Right cardiac atrium (tissue), 5 donors: ENCODE measurements around the gene RSAD1. TPM values are rescaled to one million over a fixed set of nuclear protein-coding genes. Genes with fewer than 3 reads are reported as not detected.

ENCODE experiments used
- ATAC-seq, 2 donors: fragments of 200-7000 bp; cut with Tn5 transposase; one replicate each; pipeline versions ENCODE4 v1.8.0 to v1.9.1; 2020; ENCODE audit warnings: moderate library complexity in 2 of 2, mild to moderate bottlenecking in 1 of 2
- DNase-seq, 3 donors: peaks; one replicate each; pipeline ENCODE4 v3.0.0-alpha.2; 2020
- H3K27ac ChIP-seq: one replicate; pipeline ENCODE4 v1.5.1; 2013; ENCODE audit warnings: mild to moderate bottlenecking, low read length, control low read depth, moderate library complexity
- H3K27me3 ChIP-seq: one replicate; pipeline ENCODE4 v1.6.1; 2013; ENCODE audit not compliant: control insufficient read depth, insufficient read depth
- H3K4me1 ChIP-seq: one replicate; pipeline ENCODE4 v1.6.1; 2013; ENCODE audit warnings: low read length; ENCODE audit not compliant: control insufficient read depth, insufficient read depth
- H3K4me3 ChIP-seq: one replicate; pipeline ENCODE4 v1.5.1; 2013; ENCODE audit warnings: low read length, control low read depth
- H3K9me3 ChIP-seq: one replicate; pipeline ENCODE4 v1.6.1; 2013; ENCODE audit warnings: low read length; ENCODE audit not compliant: control insufficient read depth
- WGBS: extraction: QIAGEN DNeasy Blood & Tissue Kit; methylation state at CpG from one replicate; pipeline ENCODE4 v1.1.7; 2013; 5-methylcytosine and 5-hydroxymethylcytosine counted together
- intact Hi-C, 4 donors: fragments of 100-400 bp; cut with DNase I; formaldehyde crosslinking; loops; one replicate each; pipeline versions ENCODE4 v1.11.0 to v1.14.0; 2022 to 2023
- polyA plus RNA-seq: library from polyadenylated mRNA; stranded (reverse); fragments of 200-250 nt; gene quantifications from one replicate; pipeline ENCODE4 v1.2.3, GENCODE V29; 2013
- total RNA-seq, 4 donors: library from RNA; stranded (reverse); fragmentation: NEBNext Ultra II Directional; extraction: Animal tissue kit (Norgen Biotek cat#: 25700); gene quantifications; one replicate each; pipeline ENCODE4 v1.2.1, GENCODE V29; 2021
- donor health status: healthy with polysubstance abuse.
- donor health status: DM: no; HTN: yes; CAD: no.
- donor health status: DM: no; HTN: no; CAD: no.
- donor health status: DM: no; HTN: yes; CAD: no; lungs with severe emphysema.
- donor health status: DM: yes; HTN: yes; CAD: no.

Gene RSAD1
- total and polyA plus RNA-seq, 5 donors, result 23.9 to 38.5 (median 28.8) TPM

DNA sequence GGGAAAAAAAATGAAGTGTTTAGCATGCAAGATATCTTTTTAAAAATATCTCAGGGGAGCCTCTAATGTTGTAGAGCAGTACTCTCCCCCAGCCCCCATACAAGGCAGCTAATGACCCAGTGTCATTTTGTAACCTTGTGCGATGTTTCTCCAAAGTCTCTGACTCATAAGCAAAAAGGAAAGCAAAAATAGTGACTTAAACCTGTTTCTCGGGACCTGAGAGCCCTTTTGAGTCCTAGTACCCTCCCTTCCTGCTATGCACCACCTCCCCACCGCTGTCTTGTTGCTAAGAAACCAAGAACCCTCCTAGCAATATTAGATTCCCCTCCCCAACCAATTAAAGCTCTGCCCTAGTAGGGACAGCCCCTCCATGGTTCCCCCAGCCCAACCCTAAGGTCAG lies 32.4 kb downstream of the RSAD1 start:
- Histone ChIP-seq H3K27ac (no peak overlapping the region), H3K27me3 (no peaks in the 10 kb centered on the region), H3K4me1 (no peaks in the 10 kb centered on the region), H3K9me3 (no peaks in the 10 kb centered on the region), H3K4me3 (no peak overlapping the region)
- ATAC-seq, result no peak
- 34% methylated on average over 3 of the region's 3 CpGs for WGBS
- intact Hi-C loops, result no loop called here
- no peak for DNase-seq

DNA sequence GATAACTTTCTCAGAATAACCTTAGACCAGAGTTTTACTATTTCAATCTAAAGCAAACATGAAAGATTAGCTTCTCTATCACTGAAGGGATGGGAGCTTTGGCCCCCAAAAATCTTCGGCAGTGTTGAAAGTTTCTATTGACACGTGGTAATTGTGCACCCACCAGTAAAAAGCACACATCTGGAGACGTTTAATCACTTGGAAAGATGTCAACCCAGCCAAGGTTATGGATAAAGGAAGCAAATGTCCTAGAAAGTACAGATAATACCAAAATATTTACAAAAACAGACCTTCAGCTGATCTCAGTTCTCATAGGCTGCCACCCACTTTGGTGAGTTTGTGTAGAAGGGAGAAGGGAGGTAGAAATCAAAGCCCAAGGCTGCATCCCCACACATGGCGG lies 34.8 kb downstream of the RSAD1 start:
- no peak for DNase-seq
- WGBS, result 61% methylated on average over 4 of the region's 4 CpGs
- intact Hi-C loops, result no loop called here
- Histone ChIP-seq H3K27me3 (no peaks in the 10 kb centered on the region), H3K4me3 (no peak overlapping the region), H3K9me3 (no peaks in the 10 kb centered on the region), H3K4me1 (no peaks in the 10 kb centered on the region), H3K27ac (no peak overlapping the region)
- ATAC-seq, result no peak

DNA sequence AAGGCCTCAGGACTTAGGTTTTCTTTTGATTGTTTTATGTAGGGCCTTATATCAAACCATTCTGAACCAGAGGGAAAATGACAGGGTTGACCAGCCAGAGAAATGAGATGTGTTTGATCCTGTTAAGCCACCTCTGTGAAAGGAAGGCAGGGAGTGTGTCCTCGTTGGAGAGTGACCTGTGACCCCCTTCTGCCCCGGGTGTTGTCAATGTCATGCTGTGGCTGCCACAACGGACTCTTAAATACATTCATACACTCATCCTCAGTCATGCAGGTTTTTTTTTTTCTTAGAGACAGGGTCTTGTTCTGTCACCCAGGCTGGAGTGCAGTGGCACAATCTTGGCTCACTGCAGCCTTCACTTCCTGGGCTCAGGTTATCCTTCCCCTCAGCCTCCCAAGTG lies 35.7 kb downstream of the RSAD1 start:
- ATAC-seq (no peak), DNase-seq (no peak)
- intact Hi-C loops, result no loop called here
- H3K4me3 ChIP-seq, result no peak overlapping the region
- H3K4me1 ChIP-seq, result no peaks in the 10 kb centered on the region
- no peak overlapping the region for H3K27ac ChIP-seq
- WGBS, result 65% methylated on average over 3 of the region's 3 CpGs
- H3K27me3 ChIP-seq, result no peaks in the 10 kb centered on the region
- H3K9me3 ChIP-seq, result no peaks in the 10 kb centered on the region

DNA sequence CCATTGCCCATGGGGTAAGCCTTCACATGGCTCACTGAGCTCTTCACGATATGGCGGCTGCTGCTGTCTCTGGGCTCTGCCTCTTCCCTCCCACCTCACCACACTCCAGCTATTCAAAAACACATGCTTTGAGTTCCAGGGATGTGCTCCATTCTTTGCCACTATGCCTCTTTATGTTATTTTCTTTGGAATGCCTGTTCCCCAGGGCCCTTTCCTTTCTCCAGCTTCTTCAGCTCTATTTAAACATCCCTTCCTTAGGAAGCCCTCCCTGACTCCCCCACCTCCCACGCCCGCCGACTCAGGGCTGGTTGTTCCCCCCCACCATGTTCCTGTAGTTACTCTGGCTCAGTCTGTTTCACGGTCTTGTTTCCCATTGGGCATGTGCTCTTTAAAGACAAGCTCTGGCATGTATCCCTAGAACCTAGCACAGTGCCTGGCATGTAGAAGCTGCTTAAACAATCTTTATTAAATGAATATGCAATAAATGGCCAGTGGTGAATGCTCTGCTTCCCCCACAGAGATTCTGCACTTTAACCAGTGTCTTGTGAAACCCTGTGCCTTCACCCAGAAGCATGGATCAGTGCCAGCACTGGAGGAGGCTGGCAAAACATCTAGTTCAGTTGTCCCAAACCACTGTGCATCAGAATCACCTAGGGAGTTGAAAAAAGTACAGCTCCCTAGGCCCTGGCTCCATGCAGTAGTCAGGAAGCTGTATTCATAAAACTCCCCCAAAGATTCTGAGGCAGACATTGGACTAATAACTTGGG lies 36.5 kb downstream of the RSAD1 start:
- no peaks in the 10 kb centered on the region for H3K9me3 ChIP-seq
- no peaks in the 10 kb centered on the region for H3K4me1 ChIP-seq
- no peaks in the 10 kb centered on the region for H3K27me3 ChIP-seq
- WGBS, result 56% methylated on average over 6 of the region's 6 CpGs
- peak overlapping the region; percentile 21 for H3K27ac ChIP-seq
- DNase-seq (peak; percentile 47 to 79 (median 65)), ATAC-seq (peak; percentile 27 to 66)
- H3K4me3 ChIP-seq, result no peak overlapping the region
- intact Hi-C loops, result no loop called here

DNA sequence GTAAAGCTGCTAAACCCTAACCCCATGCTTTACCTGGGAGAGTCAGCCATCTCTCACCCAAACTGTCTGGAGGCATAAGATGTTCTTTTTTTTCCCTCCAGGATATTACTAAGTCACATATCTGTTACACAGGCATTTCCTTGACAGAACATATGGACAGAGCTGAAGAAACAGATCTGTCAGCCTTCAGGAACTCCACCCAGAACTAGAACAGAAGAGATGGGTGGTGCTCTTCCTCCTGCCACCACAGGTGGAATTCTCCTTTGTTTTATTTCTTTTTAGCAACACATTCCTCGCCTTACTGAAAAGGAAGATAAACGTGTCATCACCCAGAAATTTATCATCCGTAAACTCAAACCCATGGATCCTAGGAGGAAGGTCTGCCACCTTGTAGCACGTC lies 38.4 kb downstream of the RSAD1 start:
- no peaks in the 10 kb centered on the region for H3K27me3 ChIP-seq
- intact Hi-C loops, result no loop called here
- H3K27ac ChIP-seq, result no peak overlapping the region
- peak in 1 of 2 donors; percentile 40 for ATAC-seq
- H3K4me1 ChIP-seq, result no peaks in the 10 kb centered on the region
- no peak overlapping the region for H3K4me3 ChIP-seq
- no peak for DNase-seq
- 72% methylated on average over 4 of the region's 4 CpGs for WGBS
- H3K9me3 ChIP-seq, result no peaks in the 10 kb centered on the region

DNA sequence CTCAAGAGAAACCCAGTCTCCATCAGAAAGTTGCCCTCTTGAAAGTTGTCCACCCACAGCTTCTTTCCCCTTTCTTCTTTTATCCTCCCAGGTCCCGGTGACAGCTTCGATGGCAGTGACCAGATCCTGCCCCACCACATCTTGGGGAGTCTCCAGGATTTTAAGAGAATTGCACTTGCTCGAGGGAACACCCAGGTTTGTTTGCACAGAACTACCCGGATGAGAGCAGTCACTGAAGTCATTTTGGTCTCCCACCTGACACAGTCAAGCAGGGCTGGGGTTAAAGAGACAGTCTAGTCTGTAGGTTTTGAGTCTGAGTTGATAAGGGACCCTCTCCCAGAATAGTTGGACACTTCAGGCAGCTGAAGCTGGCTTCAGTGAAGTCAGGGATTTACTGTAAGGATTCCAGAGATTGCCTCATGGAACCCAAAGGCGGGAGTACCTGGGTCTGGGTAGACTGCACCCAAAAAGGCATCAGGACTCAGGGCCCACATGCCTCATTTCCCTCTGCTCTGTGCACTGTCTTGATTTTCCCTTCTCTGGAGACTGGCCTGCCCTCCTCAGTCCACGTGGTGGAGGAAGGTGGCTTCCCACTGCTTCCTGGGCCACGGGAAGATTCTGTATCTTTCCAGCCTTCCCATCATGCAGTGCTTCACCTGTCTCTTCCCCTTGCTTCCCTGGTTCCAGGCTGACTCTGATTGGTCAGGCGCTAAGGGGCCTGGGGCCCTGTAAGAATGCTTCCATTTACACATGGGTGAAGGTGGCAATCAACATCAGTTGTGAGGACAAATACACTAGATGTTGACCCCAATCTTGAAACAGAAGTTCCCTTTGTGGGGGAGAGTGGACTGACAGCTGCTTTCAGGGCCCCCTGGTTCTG lies 39.1 kb downstream of the RSAD1 start:
- no peaks in the 10 kb centered on the region for H3K4me1 ChIP-seq
- no peak for ATAC-seq

DNA sequence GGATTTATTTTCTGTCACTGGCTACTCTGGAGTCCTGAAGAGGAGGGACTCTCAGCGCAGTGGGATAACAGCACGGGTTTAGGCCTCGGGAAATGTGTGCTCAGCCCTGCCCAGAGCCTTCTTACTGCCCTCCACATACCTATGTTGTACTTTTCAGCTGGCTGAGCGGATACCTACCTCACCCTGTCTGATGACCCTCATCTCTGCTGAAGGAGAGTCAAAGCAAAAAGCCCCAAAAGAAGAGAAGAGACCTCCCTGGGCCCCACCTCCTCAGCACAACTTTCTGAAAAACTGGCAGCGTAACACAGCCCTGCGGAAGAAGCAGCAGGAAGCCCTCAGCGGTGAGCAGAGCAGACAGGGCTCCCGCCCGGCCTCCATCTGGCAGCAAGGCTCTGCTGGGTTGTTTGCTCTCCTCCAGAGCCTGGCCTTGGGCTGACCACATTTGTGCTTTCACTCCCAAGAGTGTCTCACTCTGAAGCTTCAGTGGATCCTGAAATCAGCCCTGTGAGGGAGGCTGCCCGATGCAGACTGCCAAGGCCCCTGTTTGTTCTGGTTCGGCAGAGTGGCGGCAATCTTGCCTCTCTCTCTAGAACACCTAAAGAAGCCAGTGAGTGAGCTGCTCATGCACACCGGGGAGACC lies 39.8 kb downstream of the RSAD1 start:
- intact Hi-C loops, result no loop called here

More for the DNA sequence above, 39.1 kb downstream of the RSAD1 start:
- no peak overlapping the region for H3K4me3 ChIP-seq
- H3K27ac ChIP-seq, result no peak overlapping the region
- H3K9me3 ChIP-seq, result no peaks in the 10 kb centered on the region
- no peaks in the 10 kb centered on the region for H3K27me3 ChIP-seq
- WGBS, result 82% methylated on average over 8 of the region's 8 CpGs
- DNase-seq, result no peak
- intact Hi-C loops, result no loop called here

DNA sequence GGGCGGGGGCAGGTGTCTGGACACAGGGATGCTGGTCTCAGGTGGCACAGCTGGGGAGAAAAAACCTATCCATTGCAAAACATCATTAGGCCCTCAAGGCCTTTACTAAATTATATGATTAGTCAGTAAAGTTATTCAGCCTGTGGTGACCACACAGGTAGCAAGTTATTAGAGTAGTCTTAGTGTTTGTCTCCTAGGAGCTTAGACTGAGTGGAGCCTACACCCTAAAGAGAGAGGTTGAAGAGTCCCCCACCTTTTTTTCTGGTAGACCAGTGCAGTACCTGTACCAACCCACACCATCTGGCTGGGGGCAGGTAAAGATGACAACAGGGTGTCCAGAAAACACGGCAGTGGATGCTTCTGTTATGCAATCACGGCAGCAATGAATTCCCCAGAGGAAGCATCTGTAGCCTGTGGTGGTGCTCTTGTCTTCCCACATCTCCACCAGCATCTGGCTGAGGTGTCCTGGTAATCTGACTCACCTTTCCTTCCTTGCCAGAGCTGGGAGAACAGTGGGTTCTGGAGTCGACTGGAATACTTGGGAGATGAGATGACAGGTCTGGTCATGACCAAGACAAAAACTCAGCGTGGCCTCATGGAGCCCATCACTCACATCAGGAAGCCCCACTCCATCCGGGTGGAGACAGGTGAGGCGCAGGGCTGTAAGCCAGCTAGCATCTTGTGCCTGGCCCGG lies 40.6 kb downstream of the RSAD1 start:
- H3K4me3 ChIP-seq, result no peak overlapping the region

More for the DNA sequence above, 39.8 kb downstream of the RSAD1 start:
- Histone ChIP-seq H3K9me3 (no peaks in the 10 kb centered on the region), H3K4me1 (no peaks in the 10 kb centered on the region), H3K4me3 (no peak overlapping the region), H3K27me3 (no peaks in the 10 kb centered on the region), H3K27ac (no peak overlapping the region)
- WGBS, result 74% methylated on average over 13 of the region's 13 CpGs
- ATAC-seq (no peak), DNase-seq (peak in 1 of 3 donors; percentile 35)

DNA sequence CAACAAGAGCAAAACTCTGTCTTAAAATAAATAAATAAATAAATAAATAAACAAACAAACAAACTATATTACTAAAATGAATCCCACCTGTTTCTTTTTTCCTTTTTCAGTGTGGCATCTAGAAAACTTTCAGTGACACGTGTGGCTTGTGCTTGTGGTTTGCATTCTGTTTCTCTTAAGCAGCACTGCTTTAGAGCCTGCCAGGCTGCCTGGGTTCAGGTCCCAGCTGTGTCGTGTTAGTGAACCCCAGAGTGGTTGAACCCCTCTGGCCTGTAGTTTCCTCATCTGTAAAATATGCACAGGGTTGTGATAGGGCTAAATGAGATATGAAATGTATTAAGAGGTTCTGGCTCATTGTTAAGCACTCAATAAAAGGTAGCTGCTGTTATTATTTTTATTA lies 41.8 kb downstream of the RSAD1 start:
- H3K4me1 ChIP-seq, result no peaks in the 10 kb centered on the region
- DNase-seq (peak in 1 of 3 donors; percentile 3), ATAC-seq (no peak)
- H3K4me3 ChIP-seq, result no peak overlapping the region
- intact Hi-C loops, result no loop called here
- WGBS, result 84% methylated on average over 2 of the region's 2 CpGs
- no peaks in the 10 kb centered on the region for H3K9me3 ChIP-seq
- H3K27me3 ChIP-seq, result no peaks in the 10 kb centered on the region
- H3K27ac ChIP-seq, result no peak overlapping the region

More for the DNA sequence above, 40.6 kb downstream of the RSAD1 start:
- Histone ChIP-seq H3K9me3 (no peaks in the 10 kb centered on the region), H3K4me1 (no peaks in the 10 kb centered on the region), H3K27ac (no peak overlapping the region), H3K27me3 (no peaks in the 10 kb centered on the region)
- DNase-seq (peak in 2 of 3 donors; percentile 2 to 33), ATAC-seq (no peak)
- intact Hi-C loops, result no loop called here
- WGBS, result 89% methylated on average over 8 of the region's 8 CpGs

DNA sequence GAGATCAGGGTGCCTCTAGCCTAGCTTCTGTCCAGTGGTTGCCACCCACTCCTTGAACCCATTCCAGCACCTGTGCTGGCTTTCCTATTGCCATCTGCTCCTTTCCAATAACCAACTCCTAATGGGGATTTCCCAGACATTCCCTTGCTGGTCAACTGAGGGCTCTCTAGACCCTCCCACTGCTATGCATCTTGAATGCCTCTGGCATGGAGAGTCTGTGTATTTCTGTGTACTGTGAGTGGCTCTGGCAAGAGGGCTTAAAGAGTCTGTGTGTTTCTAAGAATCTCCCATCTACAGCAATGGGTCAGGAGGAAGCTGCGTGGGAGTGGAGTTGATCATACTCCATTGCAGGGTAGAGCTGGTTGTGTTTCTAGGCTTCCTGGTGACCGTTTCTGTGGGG lies 42.9 kb downstream of the RSAD1 start:
- H3K4me1 ChIP-seq, result no peaks in the 10 kb centered on the region
- no peak for ATAC-seq
- 75% methylated on average over 2 of the region's 2 CpGs for whole genome bisulfite sequencing

More for the DNA sequence above, 42.9 kb downstream of the RSAD1 start:
- peak in 2 of 3 donors; percentile 7 to 8 for DNase-seq
- Histone ChIP-seq H3K9me3 (no peaks in the 10 kb centered on the region), H3K27me3 (no peaks in the 10 kb centered on the region), H3K4me3 (no peak overlapping the region), H3K27ac (no peak overlapping the region)
- intact Hi-C loops, result no loop called here
